ENCODE results near the gene GRK1. TPM values are rescaled to one million over a fixed set of nuclear protein-coding genes. Genes with fewer than 3 reads are reported as not detected.

The GRK1 gene
- total RNA-seq, 1 experiment from 2014 or later = 0.13 TPM

- no peak for DNase-seq (ENCODE audit: low spot score)
These were observed 17.8 kb upstream of the GRK1 start for GRCh38 chr13:113649212-113649611.

- DNase-seq (ENCODE audit: low spot score) = no peak
These were observed 16.7 kb upstream of the GRK1 start for GRCh38 chr13:113650275-113650674.

- DNase-seq (ENCODE audit: low spot score) = no peak
These were observed 16.3 kb upstream of the GRK1 start for GRCh38 chr13:113650731-113651148.

GRCh38 chr13:113651511-113652403 lies 15.3 kb upstream of the GRK1 start:
- DNase-seq (ENCODE audit: low spot score) = no peak

GRCh38 chr13:113652404-113653263 lies 14.4 kb upstream of the GRK1 start:
- DNase-seq (ENCODE audit: low spot score) = no peak

- DNase-seq (ENCODE audit: low spot score) = no peak
These were observed 13.5 kb upstream of the GRK1 start for GRCh38 chr13:113653264-113654174.

- DNase-seq (ENCODE audit: low spot score) = no peak
These were observed 12.9 kb upstream of the GRK1 start for GRCh38 chr13:113654175-113654560.

GRCh38 chr13:113654591-113655345 lies 12.3 kb upstream of the GRK1 start:
- no peak for DNase-seq (ENCODE audit: low spot score)

- DNase-seq (ENCODE audit: low spot score) = no peak
These were observed 11.5 kb upstream of the GRK1 start for GRCh38 chr13:113655346-113656002.

- DNase-seq (ENCODE audit: low spot score) = no peak
These were observed 10.9 kb upstream of the GRK1 start for GRCh38 chr13:113656003-113656588.

- DNase-seq (ENCODE audit: low spot score) = no peak
These were observed 10.0 kb upstream of the GRK1 start for GRCh38 chr13:113656831-113657671.

GRCh38 chr13:113657851-113658741 lies 8.9 kb upstream of the GRK1 start, which contains the start of gene ATP4B:
ATP4B (minus strand) TSS chr13:113658198; CDS start chr13:113658144, 54 bp downstream.
- DNase-seq (ENCODE audit: low spot score) = no peak

- no peak for DNase-seq (ENCODE audit: low spot score)
These were observed 8.2 kb upstream of the GRK1 start for GRCh38 chr13:113658836-113659235.

- DNase-seq (ENCODE audit: low spot score) = no peak
These were observed 7.7 kb upstream of the GRK1 start for GRCh38 chr13:113659337-113659736.

GRCh38 chr13:113660066-113660465 lies 7.0 kb upstream of the GRK1 start:
- no peak for DNase-seq (ENCODE audit: low spot score)

- no peak for DNase-seq (ENCODE audit: low spot score)
These were observed 5.5 kb upstream of the GRK1 start for GRCh38 chr13:113661509-113661908.

GRCh38 chr13:113663934-113664333 lies 3.1 kb upstream of the GRK1 start:
- DNase-seq (ENCODE audit: low spot score) = no peak
